Spleen (tissue), 11 donors: Measurements from ENCODE around the gene INPP1. TPM values are rescaled to one million over a fixed set of nuclear protein-coding genes. Genes with fewer than 3 reads are reported as not detected.

Experiments used
- DNase-seq: peaks from one replicate; pipeline ENCODE4 v3.0.0-alpha.2; 2020
- H3K27ac ChIP-seq, 8 donors: fragments of 200-600 bp; sonication (generic) in 7 of 8; 1 replicate in 4 of 8; 2 replicates in 4 of 8; pipeline versions ENCODE4 v1.5.0 to v1.8.0; 2016 to 2021; ENCODE audit warnings: inconsistent platforms in 4 of 8, mild to moderate bottlenecking in 4 of 8, moderate library complexity in 1 of 8
- H3K27me3 ChIP-seq, 7 donors: fragments of 200-600 bp; sonication (generic) in 6 of 7; replicated peaks in 1 of 7; 1 replicate in 4 of 7; 2 replicates in 3 of 7; pipeline versions ENCODE4 v1.5.0 to v1.8.0; 2016 to 2021; ENCODE audit warnings: inconsistent platforms in 3 of 7, mild to moderate bottlenecking in 1 of 7
- H3K36me3 ChIP-seq, 6 donors: fragments of 200-600 bp; sonication (generic) in 5 of 6; 1 replicate in 4 of 6; 2 replicates in 2 of 6; pipeline versions ENCODE4 v1.5.0 to v1.8.0; 2016 to 2021; ENCODE audit warnings: inconsistent platforms in 2 of 6
- H3K4me1 ChIP-seq, 6 donors: fragments of 200-600 bp; sonication (generic) in 5 of 6; 1 replicate in 3 of 6; 2 replicates in 3 of 6; pipeline versions ENCODE4 v1.5.0 to v1.8.0; 2016 to 2021; ENCODE audit warnings: inconsistent platforms in 3 of 6
- H3K4me3 ChIP-seq, 8 donors: fragments of 200-600 bp; sonication (generic) in 7 of 8; 1 replicate in 4 of 8; 2 replicates in 4 of 8; pipeline versions ENCODE4 v1.5.0 to v1.8.0; 2016 to 2021; ENCODE audit warnings: inconsistent platforms in 4 of 8, mild to moderate bottlenecking in 4 of 8, moderate library complexity in 2 of 8
- H3K9me3 ChIP-seq, 8 donors: fragments of 200-600 bp; sonication (generic) in 7 of 8; 1 replicate in 4 of 8; 2 replicates in 4 of 8; pipeline versions ENCODE4 v1.5.0 to v1.8.0; 2016 to 2021; ENCODE audit warnings: inconsistent platforms in 4 of 8
- POLR2A ChIP-seq, 3 donors: fragments of 450-650 bp; IDR thresholded peaks; one replicate each; pipeline ENCODE4 v1.5.1; 2017; ENCODE audit warnings: antibody characterized with exemption in 3 of 3, mild to moderate bottlenecking in 1 of 3
- POLR2AphosphoS5 ChIP-seq, 3 donors: sonication (generic); formaldehyde crosslinking; IDR thresholded peaks; one replicate each; pipeline ENCODE4 v1.5.1; 2017; ENCODE audit warnings: antibody characterized with exemption in 3 of 3
- WGBS, 5 donors: extraction: QIAGEN DNeasy Blood & Tissue Kit in 3 of 5; methylation state at CpG; one replicate each; pipeline versions ENCODE4 v1.1.5 to v1.1.7; 2013 to 2018; 5-methylcytosine and 5-hydroxymethylcytosine counted together
- intact Hi-C: fragments of 100-400 bp; cut with DNase I; formaldehyde crosslinking; loops from one replicate; pipeline ENCODE4 v1.15.0; 2023; ENCODE audit warnings: low total_unique reads
- polyA plus RNA-seq, 3 donors: library from polyadenylated mRNA; stranded (reverse); fragments of 200-250 nt; gene quantifications; one replicate each; pipeline ENCODE4 v1.2.1, GENCODE V29; 2013
- total RNA-seq, 7 donors: library from RNA; depleted of rRNA in 3 of 7; stranded (reverse); fragments of >200 nt in 3 of 7; fragmentation: NEBNext Ultra II Directional in 4 of 7; extraction: Animal tissue kit (Norgen Biotek cat#: 25700) in 4 of 7; gene quantifications; one replicate each; pipeline versions ENCODE4 v1.1.0 to v1.2.1, GENCODE V29; 2016 to 2021
- TF ChIP-seq, protein P1 (sequence below), 11 experiments: fragments of 200-600 bp in 7 of 11; fragments of 450-650 bp in 4 of 11; sonication (generic) in 4 of 11; IDR thresholded peaks in 8 of 11; conservative IDR thresholded peaks in 3 of 11; 1 replicate in 7 of 11; 2 replicates in 4 of 11; pipeline versions ENCODE4 v1.4.0 to v1.8.0; 2016 to 2021; ENCODE audit warnings: antibody characterized with exemption in 11 of 11, inconsistent platforms in 4 of 11, mild to moderate bottlenecking in 1 of 11
- donor health status: healthy with polysubstance abuse.
- donor health status: DM: no; HTN: no; CAD: no; lungs with moderate emphysema.
- donor health status: DM: no; HTN: no; CAD: no.
- donor health status: Bipolar disorder and iron deficiency.
- donor health status: healthy.
- donor health status: DM: no; HTN: no; CAD: no.
- donor health status: DM: yes; HTN: yes; CAD: no.

INPP1 gene
- total and polyA plus RNA-seq, 10 donors, result 11.6 to 52.1 (median 27.8) TPM

- no peaks in the 10 kb centered on the region for H3K36me3 ChIP-seq
- no peak overlapping the region for H3K4me3 ChIP-seq
- H3K27me3 ChIP-seq, result peaks cover 0 to 7% (median 0%) of the 10 kb centered on the region in 7 donors
- no peaks in the 10 kb centered on the region for H3K9me3 ChIP-seq
- intact Hi-C loops, result no loop called here
- DNase-seq, result no peak
- no peak for TF ChIP-seq POLR2A (IDR thresholded peaks at IDR 0.05)
- TF ChIP-seq POLR2AphosphoS5 (IDR thresholded peaks at IDR 0.05), result no peak
- TF ChIP-seq, protein P1, sequence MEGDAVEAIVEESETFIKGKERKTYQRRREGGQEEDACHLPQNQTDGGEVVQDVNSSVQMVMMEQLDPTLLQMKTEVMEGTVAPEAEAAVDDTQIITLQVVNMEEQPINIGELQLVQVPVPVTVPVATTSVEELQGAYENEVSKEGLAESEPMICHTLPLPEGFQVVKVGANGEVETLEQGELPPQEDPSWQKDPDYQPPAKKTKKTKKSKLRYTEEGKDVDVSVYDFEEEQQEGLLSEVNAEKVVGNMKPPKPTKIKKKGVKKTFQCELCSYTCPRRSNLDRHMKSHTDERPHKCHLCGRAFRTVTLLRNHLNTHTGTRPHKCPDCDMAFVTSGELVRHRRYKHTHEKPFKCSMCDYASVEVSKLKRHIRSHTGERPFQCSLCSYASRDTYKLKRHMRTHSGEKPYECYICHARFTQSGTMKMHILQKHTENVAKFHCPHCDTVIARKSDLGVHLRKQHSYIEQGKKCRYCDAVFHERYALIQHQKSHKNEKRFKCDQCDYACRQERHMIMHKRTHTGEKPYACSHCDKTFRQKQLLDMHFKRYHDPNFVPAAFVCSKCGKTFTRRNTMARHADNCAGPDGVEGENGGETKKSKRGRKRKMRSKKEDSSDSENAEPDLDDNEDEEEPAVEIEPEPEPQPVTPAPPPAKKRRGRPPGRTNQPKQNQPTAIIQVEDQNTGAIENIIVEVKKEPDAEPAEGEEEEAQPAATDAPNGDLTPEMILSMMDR (IDR thresholded peaks at IDR 0.05 in 8 of 11, conservative IDR thresholded peaks at IDR 0.05 in 3 of 11), result no peak
- 82 to 97% (median 95%) methylated on average over 3 of the region's 3 CpGs for WGBS, 5 donors
- H3K4me1 ChIP-seq, result peaks cover 8 to 27% (median 24%) of the 10 kb centered on the region in 6 donors
- no peak overlapping the region for H3K27ac ChIP-seq
These were observed 61.7 kb downstream of the INPP1 start for GRCh38 chr2:190405070-190405469.

DNA sequence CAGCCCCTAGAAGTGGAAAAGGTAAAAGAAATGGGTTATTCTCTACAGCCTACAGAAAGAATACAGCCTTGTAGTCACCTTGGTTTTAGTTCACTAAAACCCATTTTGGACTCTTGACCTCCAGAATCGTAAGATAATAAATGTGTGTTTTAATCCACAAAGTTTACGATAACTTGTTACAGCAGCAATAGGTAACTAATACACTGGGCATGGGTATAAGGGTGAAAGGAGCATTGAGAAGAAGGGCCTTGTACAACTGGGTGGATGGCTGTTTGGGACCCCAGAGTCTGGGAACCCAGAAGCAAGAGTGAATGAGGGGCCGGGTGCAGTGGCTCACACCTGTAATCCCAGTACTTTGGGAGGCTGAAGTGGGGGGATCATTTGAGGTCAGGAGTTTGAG lies 62.6 kb downstream of the INPP1 start:
- TF ChIP-seq POLR2AphosphoS5 (IDR thresholded peaks at IDR 0.05) (no peak), POLR2A (IDR thresholded peaks at IDR 0.05) (no peak)
- TF ChIP-seq, protein P1 (IDR thresholded peaks at IDR 0.05 in 8 of 11, conservative IDR thresholded peaks at IDR 0.05 in 3 of 11), result no peak
- intact Hi-C loops, result no loop called here
- Histone ChIP-seq H3K4me3 (no peak overlapping the region), H3K36me3 (no peaks in the 10 kb centered on the region), H3K27ac (no peak overlapping the region), H3K27me3 (peaks cover 0 to 7% (median 0%) of the 10 kb centered on the region in 7 donors), H3K9me3 (no peaks in the 10 kb centered on the region), H3K4me1 (peaks cover 8 to 36% (median 30%) of the 10 kb centered on the region in 6 donors)
- WGBS, 5 donors, result 78 to 98% (median 87%) methylated on average over 3 of the region's 3 CpGs
- DNase-seq, result no peak

DNA sequence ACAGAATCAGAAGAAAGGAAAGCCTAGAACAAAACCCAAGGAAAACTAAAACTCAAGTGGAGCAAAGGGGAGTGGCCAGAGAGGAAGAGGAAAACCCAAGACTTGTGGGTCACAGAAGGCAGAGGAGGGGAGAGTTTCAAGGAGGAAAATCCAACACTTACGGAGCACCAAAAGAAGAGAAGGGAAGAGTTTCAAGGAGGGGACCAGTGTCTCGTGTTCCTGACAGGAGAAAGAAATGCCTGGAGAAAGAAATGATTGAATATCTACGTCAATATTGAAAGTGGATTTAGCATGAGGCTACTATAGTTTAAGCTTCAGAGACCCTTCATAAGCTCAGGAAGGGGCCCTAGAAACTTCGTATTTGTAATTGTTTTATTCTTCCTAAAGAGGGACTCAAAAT lies 63.4 kb downstream of the INPP1 start:
- H3K27me3 ChIP-seq, result peaks cover 0 to 7% (median 0%) of the 10 kb centered on the region in 7 donors
- no peak overlapping the region for H3K4me3 ChIP-seq
- H3K36me3 ChIP-seq, result no peaks in the 10 kb centered on the region
- intact Hi-C loops, result no loop called here
- H3K27ac ChIP-seq, result peak overlapping the region in 7 of 8 donors; percentile 91 to 96 (median 95)
- no peaks in the 10 kb centered on the region for H3K9me3 ChIP-seq
- 82 to 85% (median 85%) methylated on average over 4 of the region's 4 CpGs for WGBS, 5 donors
- TF ChIP-seq POLR2AphosphoS5 (IDR thresholded peaks at IDR 0.05), result no peak
- no peak for TF ChIP-seq POLR2A (IDR thresholded peaks at IDR 0.05)
- TF ChIP-seq, protein P1 (IDR thresholded peaks at IDR 0.05 in 8 of 11, conservative IDR thresholded peaks at IDR 0.05 in 3 of 11), result no peak
- no peak for DNase-seq
- H3K4me1 ChIP-seq, result peaks cover 8 to 44% (median 34%) of the 10 kb centered on the region in 6 donors

DNA sequence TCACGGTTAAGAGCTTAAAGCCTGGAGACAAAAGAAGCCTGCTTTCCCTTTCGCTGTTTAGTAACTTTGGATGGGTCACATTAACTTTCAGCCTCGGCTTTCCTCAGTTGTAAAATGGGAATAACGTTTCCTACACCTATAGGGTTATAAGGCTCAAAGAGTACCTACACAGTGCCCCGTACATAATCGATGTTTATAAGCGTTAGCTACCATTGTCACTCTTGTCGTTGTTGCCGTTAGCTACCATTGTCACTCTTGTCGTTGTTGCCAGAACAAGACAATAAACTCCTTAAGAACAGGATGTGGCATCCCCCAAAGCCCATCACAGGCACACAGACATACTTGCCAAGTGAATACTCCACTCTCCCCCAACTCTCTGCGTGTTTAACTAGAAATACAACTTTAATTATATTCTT lies 63.9 kb downstream of the INPP1 start:
- H3K27ac ChIP-seq, result peak overlapping the region; percentile 91 to 96 (median 95)
- intact Hi-C loops, result no loop called here
- H3K4me3 ChIP-seq, result peak overlapping the region in 6 of 8 donors; percentile 62 to 83 (median 80)
- WGBS, 5 donors, result 39 to 46% (median 44%) methylated on average over 11 of the region's 11 CpGs
- no peaks in the 10 kb centered on the region for H3K9me3 ChIP-seq
- peaks cover 8 to 48% (median 36%) of the 10 kb centered on the region in 6 donors for H3K4me1 ChIP-seq
- H3K27me3 ChIP-seq, result peaks cover 0 to 7% (median 0%) of the 10 kb centered on the region in 7 donors
- no peak for DNase-seq
- H3K36me3 ChIP-seq, result no peaks in the 10 kb centered on the region
- TF ChIP-seq POLR2AphosphoS5 (IDR thresholded peaks at IDR 0.05), result peak in 1 of 3 donors; percentile 21
- TF ChIP-seq POLR2A (IDR thresholded peaks at IDR 0.05), result no peak
- TF ChIP-seq, protein P1 (IDR thresholded peaks at IDR 0.05 in 8 of 11, conservative IDR thresholded peaks at IDR 0.05 in 3 of 11), result no peak
